Ishikawa (cell line): ENCODE data around the gene NCOA7.

Experiments used
- FOXM1 ChIP-seq: IDR thresholded peaks from 2 replicates; pipeline ENCODE4 v1.6.1; 2012; ENCODE audit warnings: low read depth, borderline replicate concordance
- RAD21 ChIP-seq: IDR thresholded peaks from 2 replicates; pipeline ENCODE4 v1.6.1; 2012; ENCODE audit warnings: low read depth
- TAF1 ChIP-seq: IDR thresholded peaks from 2 replicates; pipeline ENCODE4 v1.6.1; 2012; ENCODE audit warnings: low read depth, mild to moderate bottlenecking
- ZBTB7A ChIP-seq: IDR thresholded peaks from 2 replicates; pipeline ENCODE4 v1.6.1; 2012; ENCODE audit warnings: low read depth

DNA sequence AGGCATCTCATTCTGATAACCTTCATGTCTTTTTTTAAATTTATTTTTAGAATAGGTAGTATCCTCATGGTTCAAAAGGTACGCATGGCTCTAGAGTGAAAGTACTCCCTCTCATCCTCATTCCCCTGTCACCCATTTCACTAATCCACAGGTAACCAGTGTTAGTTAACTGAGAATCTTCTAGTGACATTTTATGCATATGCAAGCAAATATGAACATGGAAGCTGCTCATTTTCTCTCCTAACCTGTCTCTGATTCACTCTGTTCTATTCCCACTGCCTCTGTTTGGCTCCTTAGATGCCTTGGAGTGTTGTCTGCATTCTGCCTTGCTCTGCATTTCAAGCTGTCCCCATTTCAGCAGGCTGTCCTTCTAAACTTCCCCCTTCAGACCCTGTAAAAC, 4.5 kb downstream of the NCOA7 start:
- no peak for TF ChIP-seq ZBTB7A
- TF ChIP-seq FOXM1: no peak
- no peak for TF ChIP-seq TAF1
- no peak for TF ChIP-seq RAD21
